ENCODE measurements around the gene RORB. TPM values are rescaled to one million over a fixed set of nuclear protein-coding genes. Genes with fewer than 3 reads are reported as not detected.
A peak's percentile ranks its signal among the peaks of the same experiment; 100 is the strongest.

RORB gene
- under 1 TPM; 0.14 to 0.25 (median 0.17) TPM for polyA plus RNA-seq (ENCODE audit: insufficient read length in 4 of 4)

DNA sequence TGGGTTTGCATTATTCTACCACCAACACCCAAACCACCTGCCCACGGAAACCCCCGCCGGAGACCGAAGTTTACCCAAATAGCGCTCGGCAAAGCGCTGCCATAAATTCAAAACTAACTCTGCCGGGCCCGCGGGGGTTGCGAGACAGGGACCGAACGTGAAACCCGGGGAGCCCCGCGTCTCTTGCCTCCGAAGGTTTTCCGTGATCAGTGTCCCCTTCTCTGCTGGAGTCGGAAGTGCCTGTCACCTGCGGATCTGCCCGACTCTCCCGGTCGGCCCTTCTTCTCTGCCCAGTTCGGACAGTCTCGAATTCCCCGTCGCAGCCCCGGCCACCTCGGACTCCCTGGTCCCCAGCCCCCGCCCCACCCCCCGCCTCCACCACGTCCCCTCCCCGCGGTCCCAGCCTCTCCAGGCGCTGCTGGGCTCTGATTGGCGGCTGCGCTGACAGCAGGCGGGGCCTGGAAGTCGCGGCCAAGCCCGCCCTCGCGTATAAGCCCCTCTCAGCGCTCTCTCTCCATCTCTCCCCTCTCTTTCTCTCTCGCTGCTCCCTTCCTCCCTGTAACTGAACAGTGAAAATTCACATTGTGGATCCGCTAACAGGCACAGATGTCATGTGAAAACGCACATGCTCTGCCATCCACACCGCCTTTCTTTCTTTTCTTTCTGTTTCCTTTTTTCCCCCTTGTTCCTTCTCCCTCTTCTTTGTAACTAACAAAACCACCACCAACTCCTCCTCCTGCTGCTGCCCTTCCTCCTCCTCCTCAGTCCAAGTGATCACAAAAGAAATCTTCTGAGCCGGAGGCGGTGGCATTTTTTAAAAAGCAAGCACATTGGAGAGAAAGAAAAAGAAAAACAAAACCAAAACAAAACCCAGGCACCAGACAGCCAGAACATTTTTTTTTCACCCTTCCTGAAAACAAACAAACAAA lies at the start of gene RORB:
Gene RORB (plus strand): TSS at position 517 of the 929 bp plus-strand sequence. CDS start 642 bp downstream, outside the sequence.
- DNase-seq (ENCODE audit: low read depth in 4 of 4, low spot score in 2 of 4): peak in 1 of 4 donors; percentile 41

DNA sequence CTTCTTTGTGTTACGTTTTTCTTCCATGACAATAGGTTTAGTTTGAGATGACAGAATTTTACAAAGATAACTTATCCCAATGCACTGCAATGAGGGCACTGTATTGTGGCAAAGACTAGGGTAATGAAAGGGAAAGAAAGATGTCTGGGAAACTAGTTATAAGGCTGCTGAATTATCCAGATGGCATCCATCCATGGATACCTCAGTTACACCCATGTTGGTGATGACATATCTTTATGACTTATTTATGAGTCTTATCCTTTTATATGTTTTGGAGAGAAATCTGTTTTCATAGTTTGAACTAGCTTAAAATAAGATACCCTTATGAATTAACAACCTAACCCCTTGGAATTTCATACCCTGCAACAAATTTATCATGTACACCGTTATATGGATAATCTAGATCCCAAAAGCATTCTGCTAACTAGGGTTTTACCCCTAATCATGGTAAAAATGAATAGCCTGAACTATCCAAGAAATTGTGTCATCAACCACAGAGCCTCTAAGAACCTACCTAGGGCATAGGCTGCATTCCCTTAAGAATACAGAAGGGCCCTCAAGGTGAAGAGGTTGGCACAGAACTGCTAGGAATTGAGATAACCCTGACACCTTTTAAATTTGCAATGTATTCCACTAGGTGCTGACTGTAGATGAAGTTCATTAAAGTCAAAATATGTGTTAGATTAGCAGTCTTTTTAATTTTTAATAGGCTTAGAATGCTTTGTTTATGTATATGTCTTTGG lies 49.5 kb upstream of the RORB start:
- DNase-seq (ENCODE audit: low read depth in 4 of 4, low spot score in 2 of 4): no peak

DNA sequence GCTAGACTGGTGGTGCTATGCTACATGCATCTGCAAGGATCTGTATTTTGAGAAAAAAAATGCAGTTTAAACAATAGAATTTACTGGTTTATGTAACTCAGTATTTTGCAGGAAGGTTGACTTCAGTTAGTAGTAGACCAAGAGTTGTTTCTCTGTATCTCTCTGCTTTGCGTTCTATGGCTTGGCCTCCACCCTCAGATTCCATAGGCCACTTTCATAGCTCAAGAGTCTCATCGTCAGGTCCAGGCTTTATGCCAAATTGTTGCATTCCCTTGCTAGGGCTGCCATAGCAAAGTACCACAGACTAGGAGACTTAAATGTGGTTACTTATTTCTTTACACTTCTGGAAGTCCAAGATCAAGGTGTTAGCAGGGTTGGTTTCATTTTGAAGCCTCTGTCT lies 48.1 kb upstream of the RORB start:
- no peak for DNase-seq (ENCODE audit: low read depth in 4 of 4, low spot score in 2 of 4)

DNA sequence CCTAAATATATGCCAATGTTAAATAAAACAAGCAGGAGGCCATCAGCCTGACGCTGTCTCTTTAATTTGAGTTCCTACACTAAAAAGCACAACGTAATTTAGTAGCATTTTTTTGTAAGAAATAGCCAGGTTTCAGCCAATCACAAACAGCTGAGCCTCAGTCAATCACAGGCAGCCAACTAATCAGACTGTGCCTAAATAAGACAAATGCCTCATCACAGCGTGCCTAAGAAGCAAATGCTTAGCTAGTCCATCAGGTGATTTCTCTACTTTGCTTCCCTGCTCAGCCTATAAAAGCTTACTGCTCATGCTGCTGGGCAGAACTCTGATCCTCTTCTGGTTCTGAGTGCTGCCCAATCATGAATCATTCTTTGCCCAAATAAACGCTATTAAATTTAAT lies 38.3 kb upstream of the RORB start:
- no peak for DNase-seq (ENCODE audit: low read depth in 4 of 4, low spot score in 2 of 4)

DNA sequence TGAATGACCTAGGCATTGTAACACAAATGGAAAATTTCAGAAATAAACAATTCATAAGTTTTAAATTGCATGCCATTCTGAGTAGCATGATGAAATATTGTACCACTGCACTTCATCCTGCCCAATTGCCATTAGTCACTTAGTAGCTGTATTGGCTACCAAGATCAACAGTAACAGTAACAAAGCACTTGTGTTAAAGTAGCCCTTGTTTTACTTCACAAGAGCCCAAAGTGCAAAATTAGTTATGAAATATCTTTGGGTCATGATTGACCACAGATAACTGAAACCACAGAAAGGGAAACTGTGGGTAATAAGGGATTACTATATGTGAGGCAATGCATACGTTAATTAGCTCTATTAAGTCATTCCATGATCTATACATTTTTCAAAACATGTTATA lies 33.3 kb upstream of the RORB start:
- no peak for DNase-seq (ENCODE audit: low read depth in 4 of 4, low spot score in 2 of 4)

DNA sequence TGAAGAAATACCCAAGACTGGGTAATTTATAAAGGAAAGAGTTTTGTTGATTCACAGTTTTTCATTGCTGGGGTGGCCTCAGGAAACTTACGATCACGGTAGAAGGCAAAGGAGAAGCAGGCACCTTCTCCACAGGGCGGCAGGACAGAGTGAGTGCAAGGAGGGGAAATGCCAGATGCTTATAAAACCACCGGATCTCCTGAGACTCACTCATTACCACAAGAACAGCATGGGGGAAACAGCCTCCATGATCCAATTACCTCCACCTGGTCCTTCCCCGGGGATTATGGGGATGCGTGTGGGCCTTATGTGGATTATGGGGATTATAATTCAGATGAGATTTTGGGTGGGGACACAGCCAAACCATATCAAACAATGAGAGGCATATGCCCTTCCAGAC lies 18.5 kb upstream of the RORB start:
- no peak for DNase-seq (ENCODE audit: low read depth in 4 of 4, low spot score in 2 of 4)

DNA sequence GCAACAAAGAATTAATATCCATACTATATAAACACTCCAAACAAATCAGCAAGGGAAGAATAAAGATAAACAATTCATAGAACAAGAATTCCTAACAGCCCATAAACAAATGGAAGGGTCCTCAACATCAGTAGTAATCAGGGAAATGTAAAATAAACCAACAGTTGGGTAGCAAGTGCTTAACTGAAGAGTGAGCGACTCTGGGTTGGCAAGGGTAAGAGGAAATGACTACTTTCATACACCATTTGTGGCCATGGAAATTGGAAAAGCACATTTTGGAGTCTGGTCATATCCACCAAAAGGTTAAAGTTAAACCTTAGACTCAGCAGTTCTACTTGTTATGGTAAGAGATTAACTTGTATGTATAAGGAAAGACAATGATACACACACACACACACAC lies 17.4 kb upstream of the RORB start:
- no peak for DNase-seq (ENCODE audit: low read depth in 4 of 4, low spot score in 2 of 4)

DNA sequence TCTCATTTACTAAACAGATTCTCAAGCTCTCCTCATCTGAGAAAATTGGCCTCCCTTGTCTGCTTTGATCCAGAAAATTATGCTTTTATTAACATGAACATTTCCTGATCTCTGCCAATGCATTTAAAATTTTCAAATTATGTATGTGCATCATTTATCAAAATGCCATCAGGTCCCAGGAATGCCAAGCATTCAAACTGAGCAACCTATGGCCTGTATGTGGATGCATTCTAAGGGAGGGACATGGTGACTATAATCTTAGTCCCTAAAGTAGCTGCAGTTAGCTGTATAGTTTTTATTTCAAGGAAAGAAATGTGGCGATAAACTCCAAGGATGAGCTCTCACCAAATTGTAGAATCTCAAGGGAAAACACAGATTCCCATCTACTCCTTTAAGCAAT lies 9.7 kb upstream of the RORB start:
- no peak for DNase-seq (ENCODE audit: low read depth in 4 of 4, low spot score in 2 of 4)

DNA sequence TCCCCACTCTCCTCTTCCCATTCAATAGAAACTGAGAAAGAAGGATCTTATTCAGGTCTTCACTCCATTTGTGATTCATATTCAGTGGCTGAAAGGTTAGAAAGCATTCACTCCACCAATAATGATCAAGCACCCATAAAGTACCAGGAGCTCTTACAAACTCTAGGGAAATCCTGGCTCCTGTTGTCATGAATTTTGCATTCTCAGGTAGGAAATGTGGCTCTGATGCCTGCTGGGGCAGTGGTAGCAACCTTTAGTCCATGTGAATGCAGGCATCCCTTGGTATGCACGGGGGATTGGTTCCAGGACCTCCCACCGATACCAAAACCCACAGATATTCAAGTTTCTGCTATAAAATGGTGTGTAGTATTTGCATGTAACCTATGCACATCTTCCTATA lies 3.6 kb upstream of the RORB start:
- no peak for DNase-seq (ENCODE audit: low read depth in 4 of 4, low spot score in 2 of 4)

DNA sequence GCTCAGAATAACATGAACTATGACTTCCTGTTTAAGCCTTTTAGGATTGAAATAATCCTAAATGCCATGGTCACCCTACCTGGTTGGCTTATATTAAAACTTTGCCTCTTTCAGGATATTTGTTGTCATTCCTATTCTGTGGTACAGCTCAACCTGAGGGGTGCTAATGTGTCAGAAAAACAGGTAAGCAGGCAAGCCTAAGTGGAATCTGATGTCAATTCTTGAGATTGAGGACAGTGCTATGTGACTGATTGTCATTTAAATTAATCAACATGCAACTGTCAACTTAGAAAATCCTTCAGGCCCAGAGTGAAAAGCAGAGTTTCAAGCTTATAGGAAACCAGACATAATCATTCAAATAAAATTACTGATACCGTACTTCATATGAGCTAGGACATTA lies 2.6 kb upstream of the RORB start:
- DNase-seq (ENCODE audit: low read depth in 4 of 4, low spot score in 2 of 4): no peak

DNA sequence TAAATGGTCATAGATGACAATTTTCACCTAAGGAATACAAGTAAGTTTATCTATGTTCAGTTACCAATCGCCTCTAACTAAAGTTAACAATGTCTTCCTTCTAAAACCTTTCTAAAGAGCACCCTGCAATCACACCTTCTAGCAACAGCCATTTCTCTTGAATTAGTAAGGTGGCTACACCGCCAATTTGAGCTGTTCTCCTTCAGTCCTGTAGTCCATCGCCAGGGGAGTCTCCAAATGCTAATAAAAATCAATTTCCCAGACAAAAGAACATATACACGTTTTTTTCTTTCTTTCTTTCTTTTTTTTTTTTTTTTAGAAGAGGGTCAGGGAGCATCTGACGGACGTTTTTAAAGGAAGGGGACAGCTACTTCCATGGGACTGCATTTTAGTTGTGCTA lies 729 bp upstream of the RORB start:
- DNase-seq (ENCODE audit: low read depth in 4 of 4, low spot score in 2 of 4): no peak

DNA sequence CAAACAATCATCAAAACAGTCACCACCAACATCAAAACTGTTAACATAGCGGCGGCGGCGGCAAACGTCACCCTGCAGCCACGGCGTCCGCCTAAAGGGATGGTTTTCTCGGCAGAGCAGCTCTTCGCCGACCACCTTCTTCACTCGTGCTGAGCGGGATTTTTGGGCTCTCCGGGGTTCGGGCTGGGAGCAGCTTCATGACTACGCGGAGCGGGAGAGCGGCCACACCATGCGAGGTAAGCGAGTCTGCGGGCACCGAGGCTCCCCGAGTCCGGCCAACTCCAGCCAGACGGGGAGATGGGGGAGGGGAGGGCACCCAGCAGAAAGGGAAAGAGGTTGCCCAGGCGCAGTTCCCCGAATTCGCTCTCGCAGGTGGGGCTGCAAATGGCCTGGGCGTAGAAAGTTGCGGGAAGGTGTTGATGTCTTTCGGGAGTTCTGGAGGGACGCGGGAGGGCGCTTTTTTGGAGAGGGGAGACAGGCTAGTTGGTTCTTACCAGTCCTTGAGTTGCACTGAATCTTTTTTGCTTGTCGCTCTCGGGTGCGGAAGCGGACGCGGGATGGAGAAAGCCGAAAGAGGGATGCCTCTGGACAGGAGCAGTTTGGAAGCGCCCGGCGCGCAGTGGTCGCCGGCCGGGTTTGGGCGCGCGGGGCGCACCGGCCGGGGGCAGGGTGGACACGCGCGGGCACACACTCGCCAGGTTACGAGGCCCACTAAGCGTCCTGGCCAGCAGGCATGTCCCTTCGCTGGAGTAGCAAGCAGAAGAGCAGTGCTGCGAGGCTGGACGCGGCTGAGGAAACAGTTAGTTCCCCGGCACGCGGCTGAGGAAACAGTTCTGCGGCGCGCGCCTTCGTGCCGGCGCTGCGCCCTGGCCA lies 849 bp downstream of the RORB start:
- no peak for DNase-seq (ENCODE audit: low read depth in 4 of 4, low spot score in 2 of 4)

DNA sequence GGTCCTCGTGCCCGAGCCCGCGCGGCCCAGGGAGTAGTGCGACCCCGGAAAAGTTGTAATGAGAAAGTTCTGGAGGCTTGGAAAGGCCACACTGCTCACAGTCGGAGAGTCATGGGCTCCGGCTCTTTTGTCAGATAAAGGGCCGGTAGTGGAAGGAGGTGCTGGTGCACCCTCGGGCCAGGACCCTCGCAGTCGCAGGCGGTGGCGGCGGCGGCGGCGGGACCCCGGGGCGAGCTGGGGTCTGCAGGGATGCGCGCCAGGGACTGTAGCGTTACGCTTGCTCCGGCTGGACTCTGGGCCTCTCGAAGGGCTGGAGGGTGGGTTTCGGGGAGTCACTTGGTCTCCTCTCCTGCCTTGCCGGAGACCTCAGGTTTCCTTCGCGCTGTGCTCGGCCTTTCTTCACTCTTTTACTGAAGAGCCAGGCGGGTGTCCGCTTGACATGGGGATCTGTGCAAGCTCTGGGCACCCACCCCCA lies 1.5 kb downstream of the RORB start:
- no peak for DNase-seq (ENCODE audit: low read depth in 4 of 4, low spot score in 2 of 4)

DNA sequence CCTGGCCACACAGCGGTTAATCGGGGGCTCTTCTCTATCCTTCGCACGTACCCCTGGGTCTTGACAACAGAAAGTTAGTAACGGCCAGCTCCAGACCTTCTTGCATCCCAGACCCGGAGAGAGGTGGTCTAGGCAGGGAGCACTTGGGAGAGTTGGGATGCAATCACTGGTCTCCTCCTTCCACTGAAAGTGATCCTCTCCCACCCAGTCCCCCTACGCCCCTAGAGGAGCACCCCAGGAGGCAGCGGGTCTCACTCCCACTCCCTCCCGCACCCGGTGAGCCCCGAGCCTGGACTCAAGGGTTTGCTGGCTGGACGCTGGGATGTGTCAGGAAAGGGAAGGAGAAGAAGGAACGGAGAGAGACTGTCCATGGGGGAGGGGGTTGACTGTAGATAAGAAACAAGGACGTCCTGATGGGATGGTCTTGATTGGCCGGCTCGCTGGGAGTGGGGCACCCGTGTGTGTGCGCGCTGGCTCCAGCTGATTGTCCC lies 2.0 kb downstream of the RORB start:
- DNase-seq (ENCODE audit: low read depth in 4 of 4, low spot score in 2 of 4): no peak

DNA sequence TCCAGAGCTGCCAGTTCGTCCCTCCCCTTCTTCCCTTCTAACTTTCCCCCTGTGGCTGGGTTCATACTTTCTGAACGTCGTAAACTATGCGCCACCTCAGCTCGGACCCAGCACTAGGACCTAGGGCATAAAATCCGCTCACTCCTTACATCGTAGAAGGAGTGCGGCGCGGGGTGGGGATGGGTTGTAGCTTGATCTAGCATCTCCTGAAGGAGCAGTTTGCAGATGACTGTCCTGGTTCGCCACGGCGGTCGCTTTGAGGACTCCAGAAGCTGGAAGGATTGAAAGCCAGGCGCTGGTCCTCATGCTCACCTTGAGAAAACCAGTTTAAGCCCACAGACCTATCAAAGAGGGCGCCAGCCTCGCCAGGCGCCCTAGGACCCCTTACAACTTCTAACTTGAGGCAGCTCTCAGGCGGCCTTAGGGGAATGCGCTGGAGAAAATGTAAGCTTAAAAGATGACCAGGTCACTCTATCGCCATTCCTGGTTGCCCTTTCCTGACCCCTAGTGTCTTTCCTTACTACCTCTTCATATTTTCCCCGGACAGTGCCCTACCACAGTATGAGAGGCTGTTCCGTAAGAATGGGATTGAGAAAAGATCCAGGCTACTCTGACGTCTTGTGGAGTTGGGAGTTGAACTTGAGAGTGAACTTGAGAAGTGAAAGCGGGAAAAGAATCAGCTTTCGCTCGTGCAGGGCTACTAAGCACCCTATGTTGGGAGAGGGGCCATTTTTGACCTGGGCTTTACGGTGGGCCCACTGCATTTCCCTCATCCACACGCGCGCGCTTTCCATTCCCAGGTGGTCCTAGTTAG lies 2.8 kb downstream of the RORB start:
- DNase-seq (ENCODE audit: low read depth in 4 of 4, low spot score in 2 of 4): no peak

DNA sequence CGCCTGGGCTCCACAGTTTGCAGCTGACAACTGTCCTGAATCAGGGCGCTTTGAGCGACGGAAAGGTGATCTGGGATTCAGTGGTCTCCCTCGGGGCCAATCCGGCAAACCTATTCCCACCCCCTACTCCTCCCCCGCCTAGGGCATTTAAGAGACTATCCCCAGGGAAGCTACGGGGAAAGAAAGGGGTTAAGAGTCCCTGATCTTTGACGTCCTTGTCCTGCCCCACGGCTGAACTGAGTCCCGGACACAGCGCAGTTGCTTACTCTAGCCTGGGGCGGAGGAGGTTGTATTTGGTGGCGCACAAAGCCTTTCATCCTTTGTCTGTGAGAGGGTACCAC lies 3.4 kb downstream of the RORB start:
- DNase-seq (ENCODE audit: low read depth in 4 of 4, low spot score in 2 of 4): no peak

DNA sequence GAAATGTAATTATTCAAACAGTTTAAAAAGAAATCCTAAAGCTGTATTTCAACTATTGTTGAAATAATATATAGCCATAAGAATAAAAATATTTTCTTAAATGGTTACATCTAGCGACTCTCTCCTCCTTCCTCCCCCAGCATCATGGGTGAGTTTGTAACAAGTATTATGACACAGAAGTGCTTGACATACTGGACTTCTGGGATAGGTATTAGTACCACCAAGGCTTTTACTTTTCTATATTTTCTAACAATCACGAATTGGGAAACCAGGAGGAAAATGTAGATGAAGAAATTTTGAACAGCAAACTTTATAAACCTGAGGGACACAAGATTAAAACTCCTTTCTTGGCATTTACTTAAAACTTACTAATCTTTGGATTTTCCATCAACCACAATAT lies 4.4 kb downstream of the RORB start:
- DNase-seq (ENCODE audit: low read depth in 4 of 4, low spot score in 2 of 4): no peak

DNA sequence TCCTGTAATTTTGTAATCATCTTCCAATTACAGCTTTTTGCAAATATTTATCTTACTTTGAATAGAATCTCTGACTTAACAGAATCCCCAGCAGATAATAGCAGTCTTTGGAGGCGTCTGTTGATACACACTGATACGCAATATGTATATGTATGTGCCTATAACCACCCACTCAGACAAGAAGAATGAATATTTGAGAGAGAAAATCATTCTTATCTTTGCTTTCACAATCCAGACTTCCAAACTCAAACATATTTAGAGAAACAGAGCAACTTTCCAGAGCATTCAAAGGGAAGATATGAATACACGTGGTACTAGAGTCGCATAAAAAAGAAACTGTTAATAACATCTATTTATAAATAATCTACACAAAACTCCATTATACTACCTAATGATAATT lies 6.1 kb downstream of the RORB start:
- DNase-seq (ENCODE audit: low read depth in 4 of 4, low spot score in 2 of 4): no peak

DNA sequence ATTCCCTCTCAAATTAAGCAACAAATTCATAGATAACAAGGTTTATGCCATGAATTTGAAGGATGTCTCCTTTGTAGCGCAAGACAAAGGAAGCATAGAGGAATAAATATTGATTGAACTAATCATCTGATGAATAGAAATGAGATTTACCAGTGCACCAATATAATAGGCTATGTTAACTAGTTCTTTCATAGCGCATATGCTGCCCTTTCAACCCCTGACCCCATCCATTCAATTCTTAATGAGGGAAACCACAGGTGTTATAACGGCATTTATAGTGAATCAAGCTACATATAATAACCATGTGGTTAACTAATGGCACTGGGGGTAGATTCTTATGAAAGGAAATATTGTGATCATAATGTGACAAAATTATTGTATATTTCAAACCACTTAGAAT lies 6.5 kb downstream of the RORB start:
- no peak for DNase-seq (ENCODE audit: low read depth in 4 of 4, low spot score in 2 of 4)

DNA sequence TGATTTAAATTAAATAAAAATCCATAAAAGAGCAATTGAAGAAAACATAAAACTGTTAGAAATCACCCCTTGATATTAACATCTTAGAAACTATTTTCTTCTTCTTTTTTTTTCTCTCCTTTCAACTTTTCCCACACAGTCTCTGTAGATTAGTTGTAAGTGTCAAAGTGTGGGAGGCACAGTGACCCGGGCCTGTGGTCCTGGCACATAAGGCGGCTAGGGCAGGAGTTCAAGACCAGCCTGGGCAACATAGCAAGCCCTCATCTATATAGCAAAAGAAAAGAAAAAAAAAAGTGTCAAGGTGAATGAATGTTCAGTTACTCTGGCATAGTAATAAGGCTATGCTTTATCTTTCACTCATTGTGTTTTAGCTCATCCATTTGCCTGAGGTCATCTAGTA lies 14.2 kb downstream of the RORB start:
- DNase-seq (ENCODE audit: low read depth in 4 of 4, low spot score in 2 of 4): no peak

All from left renal cortex interstitium (tissue), 4 donors.